Keratinocyte (primary cell): Measurements from ENCODE around the gene UBAC2. TPM values are rescaled to one million over a fixed set of nuclear protein-coding genes. Genes with fewer than 3 reads are reported as not detected.

ENCODE experiments used
- DNase-seq: peaks from one replicate; pipeline ENCODE4 v3.0.0-alpha.2; 2011; ENCODE audit warnings: low read depth, missing footprints, low spot score
- FAIRE-seq: peaks from 2 replicates; lab custom pipeline; 2011; peaks lifted over from hg19 to GRCh38; lab: Jason Lieb, UNC
- H2AFZ ChIP-seq: 2 replicates; pipeline ENCODE4 v1.6.0; 2012; ENCODE audit warnings: low read length, control low read depth, inconsistent platforms; ENCODE audit not compliant: control insufficient read depth
- H3K27ac ChIP-seq: 2 replicates; pipeline ENCODE4 v1.5.1; 2011; ENCODE audit warnings: low read length; ENCODE audit not compliant: control insufficient read depth, insufficient read depth
- H3K27me3 ChIP-seq: 3 replicates; pipeline ENCODE4 v1.6.0; 2011; ENCODE audit warnings: low read length; ENCODE audit not compliant: control insufficient read depth, insufficient read depth; ENCODE audit errors: extremely low read depth
- H3K36me3 ChIP-seq, 2 experiments: 2 replicates in 1 of 2; 3 replicates in 1 of 2; pipeline ENCODE4 v1.5.1; 2011; ENCODE audit warnings: low read length in 2 of 2, mild to moderate bottlenecking in 1 of 2; ENCODE audit not compliant: control insufficient read depth in 2 of 2, insufficient read depth in 2 of 2; ENCODE audit errors: extremely low read depth in 1 of 2
- H3K4me1 ChIP-seq: 3 replicates; pipeline ENCODE4 v1.5.1; 2011; ENCODE audit warnings: low read length; ENCODE audit not compliant: control insufficient read depth, insufficient read depth; ENCODE audit errors: extremely low read depth
- H3K4me2 ChIP-seq: 3 replicates; pipeline ENCODE4 v1.6.0; 2011; ENCODE audit warnings: low read depth, low read length; ENCODE audit not compliant: control insufficient read depth, insufficient read depth; ENCODE audit errors: extremely low read depth
- H3K4me3 ChIP-seq, 3 experiments: fragments of 200-600 bp in 1 of 3; sonication (generic) in 1 of 3; 2 replicates in 2 of 3; 3 replicates in 1 of 3; pipeline ENCODE4 v1.5.1; 2011 to 2016; ENCODE audit warnings: low read length in 3 of 3, mild to moderate bottlenecking in 3 of 3, control low read depth in 2 of 3, inconsistent platforms in 1 of 3, low read depth in 1 of 3, mixed read lengths in 1 of 3, mixed run types in 1 of 3, moderate library complexity in 1 of 3; ENCODE audit not compliant: control insufficient read depth in 2 of 3, insufficient read depth in 2 of 3; ENCODE audit errors: extremely low read depth in 1 of 3
- H3K79me2 ChIP-seq: 2 replicates; pipeline ENCODE4 v1.6.0; 2012; ENCODE audit warnings: low read length; ENCODE audit not compliant: control insufficient read depth, insufficient read depth
- H3K9ac ChIP-seq: 3 replicates; pipeline ENCODE4 v1.6.0; 2011; ENCODE audit warnings: low read length; ENCODE audit not compliant: control insufficient read depth, insufficient read depth; ENCODE audit errors: extremely low read depth
- H3K9me1 ChIP-seq: 3 replicates; pipeline ENCODE4 v1.6.0; 2011; ENCODE audit warnings: low read length; ENCODE audit not compliant: control insufficient read depth, insufficient read depth; ENCODE audit errors: extremely low read depth
- H3K9me3 ChIP-seq: 2 replicates; pipeline ENCODE4 v1.5.1; 2012; ENCODE audit warnings: low read depth, low read length; ENCODE audit not compliant: control insufficient read depth
- H4K20me1 ChIP-seq: 3 replicates; pipeline ENCODE4 v1.6.0; 2011; ENCODE audit warnings: low read length; ENCODE audit not compliant: control insufficient read depth, insufficient read depth; ENCODE audit errors: extremely low read depth
- CTCF ChIP-seq, 3 experiments: IDR thresholded peaks in 1 of 3; conservative IDR thresholded peaks in 1 of 3; optimal IDR thresholded peaks in 1 of 3; 2 replicates in 2 of 3; 3 replicates in 1 of 3; pipeline versions ENCODE3 to v1.5.1; 2011; ENCODE audit warnings: low read length in 3 of 3, mild to moderate bottlenecking in 3 of 3, moderate library complexity in 2 of 3, control low read depth in 1 of 3, inconsistent platforms in 1 of 3; ENCODE audit not compliant: insufficient read depth in 2 of 3; ENCODE audit errors: extremely low read depth in 1 of 3
- EZH2 ChIP-seq: IDR thresholded peaks from one replicate; pipeline ENCODE4 v1.6.1; 2012; ENCODE audit warnings: inconsistent platforms, mild to moderate bottlenecking, low read length, moderate library complexity
- dilution Hi-C: fragments of 300-500 bp; cut with MboI; formaldehyde crosslinking; loops from one replicate; pipeline ENCODE4 v1.7.0; 2020; ENCODE audit warnings: low sequenced_read_pairs; ENCODE audit not compliant: extremely low pct_ligation_motif_present
- polyA plus RNA-seq, 5 experiments: library from polyadenylated mRNA; depleted of rRNA in 3 of 5; stranded (reverse) in 3 of 5; stranded (forward) in 1 of 5; unstranded in 1 of 5; fragments of >200 nt; gene quantifications; 1 replicate in 1 of 5; 2 replicates in 3 of 5; 3 replicates in 1 of 5; pipeline versions ENCODE4 v1.2.1 to v1.2.3, GENCODE V29; 2011 to 2012; ENCODE audit warnings: missing spikeins in 2 of 5, low read depth in 1 of 5, low replicate concordance in 1 of 5

The UBAC2 gene
- polyA plus RNA-seq, 1 donor (not counting 4 experiments of a cell fraction or from before 2014, with no cell fraction given): 104 TPM

GRCh38 chr13:99375738-99376080, 175.1 kb downstream of the UBAC2 start:
- Histone ChIP-seq H3K27ac (no peak overlapping the region), H3K27me3 (no peaks in the 10 kb centered on the region), H3K9ac (no peak overlapping the region), H3K4me1 (no peaks in the 10 kb centered on the region), H4K20me1 (peaks cover under 1% of the 10 kb centered on the region), H3K4me2 (no peak overlapping the region), H3K79me2 (no peaks in the 10 kb centered on the region), H3K4me3 (no peak overlapping the region), H3K9me3 (no peaks in the 10 kb centered on the region), H3K9me1 (no peaks in the 10 kb centered on the region), H2AFZ (no peak overlapping the region), H3K36me3 (peaks cover 2 to 3% of the 10 kb centered on the region in 2 experiments)
- DNase-seq: no peak
- TF ChIP-seq CTCF (optimal IDR thresholded peaks at IDR 0.05 in 1 of 3, IDR thresholded peaks at IDR 0.05 in 1 of 3, conservative IDR thresholded peaks at IDR 0.05 in 1 of 3; ENCODE audit: extremely low read depth in 1 of 3, insufficient read depth in 2 of 3, low read length in 3 of 3) (no peak), EZH2 (no peak)
- dilution Hi-C loops: no loop called here
- no peak for FAIRE-seq

DNA sequence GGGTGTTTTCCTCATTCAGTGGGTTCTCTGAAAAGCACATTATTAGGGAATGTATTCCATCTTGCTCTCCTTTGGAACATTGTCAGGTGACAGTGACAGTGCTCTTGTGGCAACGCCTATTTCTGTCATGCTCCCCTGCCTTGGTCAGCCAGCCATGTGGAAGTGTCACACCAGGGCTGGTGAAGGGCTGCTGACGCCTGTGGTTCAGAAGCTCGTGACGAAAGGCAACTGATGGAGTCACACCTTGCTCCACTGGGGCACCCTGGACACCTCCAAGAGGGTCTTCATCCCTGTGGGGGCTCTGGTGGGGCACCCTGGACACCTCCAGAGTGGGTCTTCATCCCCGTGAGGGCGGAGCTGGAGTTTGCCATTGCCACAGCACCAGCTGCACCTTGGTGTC, 175.5 kb downstream of the UBAC2 start:
- DNase-seq (no peak), FAIRE-seq (no peak)
- Histone ChIP-seq H3K36me3 (peaks cover 2 to 3% of the 10 kb centered on the region in 2 experiments), H3K4me2 (no peak overlapping the region), H3K9ac (no peak overlapping the region), H3K27ac (no peak overlapping the region), H3K9me3 (no peaks in the 10 kb centered on the region), H4K20me1 (no peaks in the 10 kb centered on the region), H3K4me3 (no peak overlapping the region), H3K27me3 (no peaks in the 10 kb centered on the region), H2AFZ (no peak overlapping the region), H3K9me1 (no peaks in the 10 kb centered on the region), H3K4me1 (no peaks in the 10 kb centered on the region), H3K79me2 (no peaks in the 10 kb centered on the region)
- dilution Hi-C loops: no loop called here
- TF ChIP-seq CTCF (optimal IDR thresholded peaks at IDR 0.05 in 1 of 3, IDR thresholded peaks at IDR 0.05 in 1 of 3, conservative IDR thresholded peaks at IDR 0.05 in 1 of 3; ENCODE audit: extremely low read depth in 1 of 3, insufficient read depth in 2 of 3, low read length in 3 of 3) (no peak), EZH2 (no peak)
